GM12878 (cell line): ENCODE measurements around the gene PPP1R27. TPM values are rescaled to one million over a fixed set of nuclear protein-coding genes. Genes with fewer than 3 reads are reported as not detected.
A peak's percentile ranks its signal among the peaks of the same experiment; 100 is the strongest.

Source experiments
- ATAC-seq: fragments of 200-7000 bp; cut with Tn5 transposase; 3 replicates; pipeline ENCODE4 v1.9.1; 2020; ENCODE audit warnings: mild to moderate bottlenecking, moderate library complexity
- BruUV-seq: library from RNA; stranded (reverse); fragments of 400-500 nt; replicated peaks from 2 replicates; lab custom pipeline; 2021; lab: Mats Ljungman, UMichigan
- CTCF ChIA-PET: fragments of 300-600 bp; sonication (Branson Sonifier 250); formaldehyde crosslinking; extraction: SDS; loops from one replicate; lab custom pipeline; 2021; ENCODE audit warnings: inconsistent platforms; lab: Yijun Ruan, JAX
- POLR2A ChIA-PET: fragments of 350-600 bp; formaldehyde crosslinking; extraction: SDS; loops from one replicate; lab custom pipeline; 2021; ENCODE audit warnings: inconsistent platforms; lab: Charles Lee
- RAD21 ChIA-PET: fragments of 300-600 bp; sonication (Branson Sonifier 250); formaldehyde crosslinking; loops from one replicate; lab custom pipeline; 2023; ENCODE audit warnings: antibody characterized with exemption; ENCODE audit not compliant: unreplicated experiment; lab: Charles Lee
- SMC1A ChIA-PET: fragments of 300-600 bp; sonication (Branson Sonifier 250); formaldehyde crosslinking; loops from one replicate; lab custom pipeline; 2023; ENCODE audit not compliant: unreplicated experiment, uncharacterized antibody; lab: Charles Lee
- DNase-seq: peaks from one replicate; pipeline ENCODE4 v3.0.0-alpha.2; 2011; ENCODE audit warnings: low read depth, low spot score
- FAIRE-seq: peaks from 3 replicates; lab custom pipeline; 2011; peaks lifted over from hg19 to GRCh38; lab: Jason Lieb, UNC
- H2AFZ ChIP-seq: 2 replicates; pipeline ENCODE4 v1.6.0; 2011; ENCODE audit warnings: low read depth, low read length, control low read depth; ENCODE audit not compliant: control insufficient read depth
- H3K27ac ChIP-seq: 2 replicates; pipeline ENCODE4 v1.5.1; 2011; ENCODE audit warnings: control low read depth; ENCODE audit not compliant: control insufficient read depth, insufficient read depth
- H3K27me3 ChIP-seq, 2 experiments: replicated peaks in 1 of 2; 2 replicates each; pipeline versions ENCODE4 v1.6.0 to v1.6.1; 2011; ENCODE audit warnings: low read length in 1 of 2; ENCODE audit not compliant: control insufficient read depth in 2 of 2, insufficient read depth in 2 of 2
- H3K36me3 ChIP-seq, 2 experiments: 2 replicates each; pipeline ENCODE4 v1.5.1; 2011; ENCODE audit warnings: low read length in 1 of 2; ENCODE audit not compliant: control insufficient read depth in 2 of 2, insufficient read depth in 2 of 2
- H3K4me1 ChIP-seq: 2 replicates; pipeline ENCODE4 v1.6.1; 2011; ENCODE audit warnings: mild to moderate bottlenecking, low read length, moderate library complexity, mixed read lengths; ENCODE audit not compliant: control insufficient read depth, insufficient read depth
- H3K4me2 ChIP-seq: 2 replicates; pipeline ENCODE4 v1.6.0; 2011; ENCODE audit warnings: control low read depth; ENCODE audit not compliant: control insufficient read depth, insufficient read depth
- H3K4me3 ChIP-seq: fragments of 200-600 bp; sonication (generic); 2 replicates; pipeline ENCODE4 v1.5.1; 2016
- H3K79me2 ChIP-seq: 2 replicates; pipeline ENCODE4 v1.6.0; 2011; ENCODE audit warnings: low read length; ENCODE audit not compliant: control insufficient read depth, insufficient read depth
- H3K9ac ChIP-seq: 2 replicates; pipeline ENCODE4 v1.8.0; 2011; ENCODE audit warnings: low read length, control low read depth, mixed read lengths; ENCODE audit not compliant: control insufficient read depth, insufficient read depth
- H3K9me3 ChIP-seq: replicated peaks from 3 replicates; pipeline ENCODE4 v1.5.1; 2011; ENCODE audit warnings: mild to moderate bottlenecking, low read length; ENCODE audit not compliant: control insufficient read depth, insufficient read depth
- H4K20me1 ChIP-seq: 2 replicates; pipeline ENCODE4 v1.6.0; 2011; ENCODE audit not compliant: control insufficient read depth, insufficient read depth
- CBX3 ChIP-seq: fragments of 200-600 bp; sonication (generic); IDR thresholded peaks from 2 replicates; pipeline ENCODE4 v1.6.1; 2016; ENCODE audit warnings: low read depth, borderline replicate concordance
- EGR1 ChIP-seq, 2 experiments: IDR thresholded peaks; 1 replicate in 1 of 2; 2 replicates in 1 of 2; pipeline ENCODE4 v1.6.1; 2011 to 2012; ENCODE audit warnings: low read depth in 2 of 2, low read length in 2 of 2, borderline replicate concordance in 1 of 2, mild to moderate bottlenecking in 1 of 2, moderate library complexity in 1 of 2
- NRF1 ChIP-seq: conservative IDR thresholded peaks from 2 replicates; pipeline ENCODE4 v1.6.1; 2011; ENCODE audit warnings: mild to moderate bottlenecking, low read depth, low read length, improper control_type of control experiment
- PAX5 ChIP-seq: IDR thresholded peaks from 2 replicates; pipeline ENCODE4 v1.6.1; 2011; ENCODE audit warnings: low read depth, low read length, borderline replicate concordance
- POLR2A ChIP-seq: IDR thresholded peaks from 2 replicates; pipeline ENCODE4 v1.6.1; 2011; ENCODE audit warnings: low read depth, mild to moderate bottlenecking, low read length
- WGBS: methylation state at CpG from one replicate; pipeline ENCODE4 v1.1.6; 2016; ENCODE audit warnings: low lambda C conversion rate; ENCODE audit not compliant: insufficient replicate concordance, insufficient coverage; ENCODE audit errors: missing lambda C conversion rate; 5-methylcytosine and 5-hydroxymethylcytosine counted together
- in situ Hi-C: fragments of 300-500 bp; cut with MboI; formaldehyde crosslinking; loops from 9 replicates; pipeline ENCODE4 v1.14.3; 2018; ENCODE audit warnings: mixed read lengths
- intact Hi-C: fragments of 100-400 bp; cut with micrococcal nuclease; formaldehyde crosslinking; loops from one replicate; pipeline ENCODE4 v1.14.2; 2022; ENCODE audit not compliant: unreplicated experiment
- polyA plus RNA-seq, 11 experiments: library from polyadenylated mRNA; depleted of rRNA in 4 of 11; unstranded in 6 of 11; stranded (reverse) in 5 of 11; fragments of >200 nt; fragmentation: Nextera tagmentation in 4 of 11; fragmentation: Illumina TruSeq in 1 of 11; extraction: Ambion mirVana in 4 of 11; extraction: Trizol in 1 of 11; gene quantifications; 1 replicate in 1 of 11; 2 replicates in 10 of 11; pipeline versions ENCODE4 v1.2.1 to v1.2.3, GENCODE V29; 2011 to 2016; ENCODE audit warnings: inconsistent platforms in 2 of 11, missing spikeins in 2 of 11, low read depth in 1 of 11
- total RNA-seq, 4 experiments: library from RNA; depleted of rRNA in 3 of 4; stranded (reverse); fragments of >200 nt in 3 of 4; fragmentation: Illumina TruSeq in 1 of 4; extraction: Trizol in 1 of 4; gene quantifications; 2 replicates each; pipeline versions ENCODE4 v1.2.1 to v1.2.3, GENCODE V29; 2013 to 2021

Gene PPP1R27
- total and polyA plus RNA-seq, 10 of the 15 experiments (the other 5 are each of a cell fraction or from before 2014, with no cell fraction given), result 0.17 to 1.6 (median 0.49) TPM; not detected in 3

- Histone ChIP-seq H3K4me2 (no peak overlapping the region), H3K4me3 (no peak overlapping the region), H3K79me2 (no peaks in the 10 kb centered on the region), H4K20me1 (no peaks in the 10 kb centered on the region), H3K27me3 (no peaks in the 10 kb centered on the region), H3K36me3 (peaks cover 33 to 40% of the 10 kb centered on the region in 2 experiments), H3K27ac (no peak overlapping the region), H3K9me3 (no peaks in the 10 kb centered on the region), H2AFZ (no peak overlapping the region), H3K4me1 (no peaks in the 10 kb centered on the region), H3K9ac (no peak overlapping the region)
- CTCF ChIA-PET, result interaction anchor here (0.6 kb wide), 1 partner anchor 11 kb away, joined by 3 read pairs; no protein-coding TSS in a partner anchor
- DNase-seq (no peak), FAIRE-seq (no peak), ATAC-seq (no peak)
- SMC1A ChIA-PET, result no interaction called here
- BruUV-seq, result no TSS peak
- in situ Hi-C loops, result no loop called here
- POLR2A ChIA-PET, result no interaction called here
- TF ChIP-seq NRF1 (no peak), CBX3 (no peak), EGR1 (IDR thresholded peaks at IDR 0.05; ENCODE audit: borderline replicate concordance in 1 of 2, low read depth in 2 of 2, low read length in 2 of 2) (no peak)
- intact Hi-C loops, result no loop called here
- RAD21 ChIA-PET, result no interaction called here
- WGBS, result 98% methylated on average over 13 of the region's 13 CpGs
Observed at GRCh38 chr17:81844887-81845286, 10.0 kb upstream of the PPP1R27 start.

GRCh38 chr17:81844327-81844851, 9.5 kb upstream of the PPP1R27 start:
- Histone ChIP-seq H3K4me3 (no peak overlapping the region), H3K27me3 (no peaks in the 10 kb centered on the region), H3K9ac (no peak overlapping the region), H3K27ac (no peak overlapping the region), H2AFZ (no peak overlapping the region), H3K36me3 (peaks cover 33 to 40% of the 10 kb centered on the region in 2 experiments), H4K20me1 (no peaks in the 10 kb centered on the region), H3K79me2 (no peaks in the 10 kb centered on the region), H3K4me1 (no peaks in the 10 kb centered on the region)
- intact Hi-C loops (no loop called here), in situ Hi-C loops (no loop called here)
- TF ChIP-seq PAX5, result no peak
- peak; percentile 67 for TF ChIP-seq POLR2A
- TF ChIP-seq, all 136 proteins: peak for 1
- no TSS peak for BruUV-seq
- H3K4me2 ChIP-seq, result no peak overlapping the region
- 92% methylated on average over 14 of the region's 14 CpGs for WGBS
- SMC1A ChIA-PET, result no interaction called here
- CTCF ChIA-PET, result no interaction called here
- no peaks in the 10 kb centered on the region for H3K9me3 ChIP-seq
- no peak for DNase-seq
- ATAC-seq, result no peak
- POLR2A ChIA-PET, result no interaction called here
- no peak for FAIRE-seq
- RAD21 ChIA-PET, result no interaction called here
